ENCODE data around the gene DNAH10.
A peak's percentile ranks its signal among the peaks of the same experiment; 100 is the strongest.

DNAH10 gene

DNA sequence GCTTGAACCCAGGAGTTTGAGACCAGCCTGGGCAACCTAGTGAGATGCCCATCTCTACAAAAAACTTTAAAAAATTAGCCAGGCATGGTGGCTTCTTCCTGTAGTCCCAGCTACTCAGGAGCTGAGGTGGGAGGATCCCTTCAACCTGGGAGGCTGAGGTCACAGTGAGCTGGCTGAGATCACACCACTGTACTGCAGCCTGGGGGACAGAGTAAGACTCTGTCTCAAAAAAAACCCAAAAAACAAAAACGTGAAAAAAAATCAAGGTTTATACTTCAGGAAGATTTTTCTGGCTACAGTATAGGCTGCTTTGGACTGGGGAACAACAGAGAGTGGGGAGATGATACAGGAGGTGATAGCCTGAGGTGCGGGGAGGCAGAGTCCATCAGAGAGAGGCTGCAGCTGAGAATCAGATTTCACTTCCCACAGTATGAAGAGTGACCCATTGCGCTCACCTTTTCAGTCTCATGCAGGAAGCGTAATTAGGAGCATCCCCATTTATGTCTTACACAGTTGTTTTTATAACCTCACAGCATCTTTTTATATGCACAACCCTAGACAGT is 28.9 kb downstream of the DNAH10 start:
- TF ChIP-seq TCF12 (IDR thresholded peaks at IDR 0.05; ENCODE audit: low read depth) (no peak), CREB1 (IDR thresholded peaks at IDR 0.05; ENCODE audit: low read depth) (no peak), YY1 (IDR thresholded peaks at IDR 0.05; ENCODE audit: low read depth) (no peak), CEBPB (IDR thresholded peaks at IDR 0.05) (no peak), EGR1 (IDR thresholded peaks at IDR 0.05) (no peak), TEAD4 (IDR thresholded peaks at IDR 0.05) (no peak), TAF1 (IDR thresholded peaks at IDR 0.05; ENCODE audit: low read depth) (no peak)

GRCh38 chr12:123794027-123794426 is 31.9 kb downstream of the DNAH10 start:
- no peak for TF ChIP-seq FOXM1 (IDR thresholded peaks at IDR 0.05; ENCODE audit: borderline replicate concordance, low read depth)
- TF ChIP-seq CEBPB (IDR thresholded peaks at IDR 0.05), result no peak
- no peak for TF ChIP-seq EGR1 (IDR thresholded peaks at IDR 0.05)

DNA sequence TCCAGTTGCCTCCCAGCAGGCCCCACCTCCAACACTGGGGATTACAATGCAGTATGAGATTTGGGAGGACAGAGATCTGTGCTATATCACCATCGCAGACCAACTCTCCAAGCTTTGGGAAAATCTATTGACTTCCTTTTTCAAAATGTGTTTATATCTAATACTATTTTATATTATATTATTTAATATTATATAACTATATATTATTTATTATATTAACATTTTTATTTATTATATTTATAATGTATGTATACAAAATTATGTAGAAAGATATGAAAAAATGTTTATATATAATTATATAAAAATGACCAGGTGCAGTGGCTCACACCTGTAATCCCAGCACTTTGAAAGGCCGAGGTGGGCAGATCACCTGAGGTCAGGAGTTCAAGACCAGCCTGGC is 36.4 kb downstream of the DNAH10 start:
- TF ChIP-seq YY1 (IDR thresholded peaks at IDR 0.05; ENCODE audit: low read depth), result no peak
- no peak for TF ChIP-seq RAD21 (IDR thresholded peaks at IDR 0.05; ENCODE audit: low read depth)
- no peak for TF ChIP-seq TCF12 (IDR thresholded peaks at IDR 0.05; ENCODE audit: low read depth)
- TF ChIP-seq, protein P1, sequence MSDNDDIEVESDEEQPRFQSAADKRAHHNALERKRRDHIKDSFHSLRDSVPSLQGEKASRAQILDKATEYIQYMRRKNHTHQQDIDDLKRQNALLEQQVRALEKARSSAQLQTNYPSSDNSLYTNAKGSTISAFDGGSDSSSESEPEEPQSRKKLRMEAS (IDR thresholded peaks at IDR 0.05), result no peak
- TF ChIP-seq FOXM1 (IDR thresholded peaks at IDR 0.05; ENCODE audit: borderline replicate concordance, low read depth), result no peak
- no peak for TF ChIP-seq CEBPB (IDR thresholded peaks at IDR 0.05)
- TF ChIP-seq USF1 (IDR thresholded peaks at IDR 0.05), result no peak
- no peak for TF ChIP-seq NFIC (IDR thresholded peaks at IDR 0.05)
- no peak for TF ChIP-seq REST (IDR thresholded peaks at IDR 0.05; ENCODE audit: low read depth)
- TF ChIP-seq ZBTB7A (IDR thresholded peaks at IDR 0.05; ENCODE audit: low read depth), result no peak
- TF ChIP-seq TAF1 (IDR thresholded peaks at IDR 0.05; ENCODE audit: low read depth), result no peak
- TF ChIP-seq EGR1 (IDR thresholded peaks at IDR 0.05), result no peak
- TF ChIP-seq EP300 (IDR thresholded peaks at IDR 0.05; ENCODE audit: borderline replicate concordance), result no peak
- TF ChIP-seq CREB1 (IDR thresholded peaks at IDR 0.05; ENCODE audit: low read depth), result no peak
- no peak for TF ChIP-seq TEAD4 (IDR thresholded peaks at IDR 0.05)

GRCh38 chr12:123799227-123799626 is 37.1 kb downstream of the DNAH10 start:
- TF ChIP-seq TCF12 (IDR thresholded peaks at IDR 0.05; ENCODE audit: low read depth), result no peak
- TF ChIP-seq TEAD4 (IDR thresholded peaks at IDR 0.05), result no peak
- no peak for TF ChIP-seq REST (IDR thresholded peaks at IDR 0.05; ENCODE audit: low read depth)
- TF ChIP-seq NFIC (IDR thresholded peaks at IDR 0.05), result no peak
- TF ChIP-seq USF1 (IDR thresholded peaks at IDR 0.05), result no peak
- TF ChIP-seq EGR1 (IDR thresholded peaks at IDR 0.05), result no peak
- TF ChIP-seq ZBTB7A (IDR thresholded peaks at IDR 0.05; ENCODE audit: low read depth), result no peak
- TF ChIP-seq YY1 (IDR thresholded peaks at IDR 0.05; ENCODE audit: low read depth), result no peak
- no peak for TF ChIP-seq CEBPB (IDR thresholded peaks at IDR 0.05)
- TF ChIP-seq CREB1 (IDR thresholded peaks at IDR 0.05; ENCODE audit: low read depth), result no peak
- TF ChIP-seq, protein P1 (IDR thresholded peaks at IDR 0.05), result no peak
- no peak for TF ChIP-seq EP300 (IDR thresholded peaks at IDR 0.05; ENCODE audit: borderline replicate concordance)
- TF ChIP-seq TAF1 (IDR thresholded peaks at IDR 0.05; ENCODE audit: low read depth), result no peak
- no peak for TF ChIP-seq FOXM1 (IDR thresholded peaks at IDR 0.05; ENCODE audit: borderline replicate concordance, low read depth)
- TF ChIP-seq RAD21 (IDR thresholded peaks at IDR 0.05; ENCODE audit: low read depth), result no peak

- no peak for TF ChIP-seq YY1 (IDR thresholded peaks at IDR 0.05; ENCODE audit: low read depth)
- peak; percentile 59 for TF ChIP-seq RAD21 (IDR thresholded peaks at IDR 0.05; ENCODE audit: low read depth)
These were observed 39.6 kb downstream of the DNAH10 start for GRCh38 chr12:123801573-123802178.

- TF ChIP-seq, protein P1 (IDR thresholded peaks at IDR 0.05), result no peak
- TF ChIP-seq USF1 (IDR thresholded peaks at IDR 0.05), result no peak
- no peak for TF ChIP-seq EGR1 (IDR thresholded peaks at IDR 0.05)
- no peak for TF ChIP-seq TCF12 (IDR thresholded peaks at IDR 0.05; ENCODE audit: low read depth)
- no peak for TF ChIP-seq REST (IDR thresholded peaks at IDR 0.05; ENCODE audit: low read depth)
- no peak for TF ChIP-seq CREB1 (IDR thresholded peaks at IDR 0.05; ENCODE audit: low read depth)
- no peak for TF ChIP-seq RAD21 (IDR thresholded peaks at IDR 0.05; ENCODE audit: low read depth)
- no peak for TF ChIP-seq YY1 (IDR thresholded peaks at IDR 0.05; ENCODE audit: low read depth)
- TF ChIP-seq EP300 (IDR thresholded peaks at IDR 0.05; ENCODE audit: borderline replicate concordance), result no peak
- no peak for TF ChIP-seq NFIC (IDR thresholded peaks at IDR 0.05)
- no peak for TF ChIP-seq TAF1 (IDR thresholded peaks at IDR 0.05; ENCODE audit: low read depth)
- TF ChIP-seq ZBTB7A (IDR thresholded peaks at IDR 0.05; ENCODE audit: low read depth), result no peak
- no peak for TF ChIP-seq CEBPB (IDR thresholded peaks at IDR 0.05)
- no peak for TF ChIP-seq TEAD4 (IDR thresholded peaks at IDR 0.05)
These were observed 43.1 kb downstream of the DNAH10 start for GRCh38 chr12:123805173-123805572.

Data from Ishikawa (cell line).